ENCODE measurements around the gene DLL4. TPM values are rescaled to one million over a fixed set of nuclear protein-coding genes. Genes with fewer than 3 reads are reported as not detected.

DLL4 gene
- total RNA-seq, 1 experiment from 2014 or later, result 0.11 TPM

DNA sequence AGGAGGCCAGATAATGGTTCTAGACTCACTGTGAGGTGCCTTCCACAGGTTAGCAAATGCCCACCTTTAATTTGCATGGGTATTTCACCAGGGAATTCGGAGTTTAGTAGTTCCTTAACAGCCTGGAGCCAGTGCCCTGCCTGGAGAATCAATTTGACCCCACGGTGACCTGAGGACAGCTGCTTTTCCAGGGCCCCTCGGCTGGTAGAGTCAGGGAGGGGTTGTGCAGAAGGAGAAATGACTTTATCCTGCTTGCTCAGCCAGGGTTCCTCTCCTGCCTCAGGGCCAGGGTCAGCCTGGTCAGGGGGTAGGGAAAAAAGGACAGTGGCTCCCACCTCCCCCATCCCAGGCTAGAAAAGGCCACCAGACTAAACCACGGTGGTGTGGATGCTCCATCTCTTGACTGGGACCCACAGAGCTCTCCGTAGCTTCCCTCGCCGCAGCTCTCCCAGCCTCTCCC lies 12.0 kb downstream of the DLL4 start:
- POLR2A ChIA-PET (ENCODE audit: low non-redundant PET), result interaction anchor here (0.7 kb wide), 1 partner anchor 335 kb away, joined by 4 read pairs; no protein-coding TSS in a partner anchor
- Histone ChIP-seq H3K27ac (ENCODE audit: low read depth, low read length, poor library complexity, severe bottlenecking) (peak overlapping the region; percentile 66), H3K9me3 (ENCODE audit: low read depth, low read length, poor library complexity, severe bottlenecking) (no peaks in the 10 kb centered on the region), H3K27me3 (replicated peaks; ENCODE audit: insufficient read depth, low read depth, low read length, poor library complexity) (no peaks in the 10 kb centered on the region), H3K4me1 (ENCODE audit: insufficient read depth, low read length, poor library complexity, severe bottlenecking) (peaks cover 36% of the 10 kb centered on the region), H3K4me3 (ENCODE audit: low read depth, low read length, poor library complexity, severe bottlenecking) (peak overlapping the region; percentile 55), H3K36me3 (ENCODE audit: insufficient read depth, low read length, poor library complexity, severe bottlenecking) (no peaks in the 10 kb centered on the region)
- intact Hi-C loops (cut with micrococcal nuclease; ENCODE audit: unreplicated experiment), result no loop called here
- no peak for DNase-seq (ENCODE audit: low spot score)
- BruUV-seq (replicated peaks), result no TSS peak
- CTCF ChIA-PET, result interaction anchor here (0.7 to 2.1 kb wide), 3 partner anchors 9 to 12 kb away, joined by 3 to 10 read pairs (median 4); partner anchors contain the start of genes CHAC1 and DLL4
- TF ChIP-seq, protein P1, sequence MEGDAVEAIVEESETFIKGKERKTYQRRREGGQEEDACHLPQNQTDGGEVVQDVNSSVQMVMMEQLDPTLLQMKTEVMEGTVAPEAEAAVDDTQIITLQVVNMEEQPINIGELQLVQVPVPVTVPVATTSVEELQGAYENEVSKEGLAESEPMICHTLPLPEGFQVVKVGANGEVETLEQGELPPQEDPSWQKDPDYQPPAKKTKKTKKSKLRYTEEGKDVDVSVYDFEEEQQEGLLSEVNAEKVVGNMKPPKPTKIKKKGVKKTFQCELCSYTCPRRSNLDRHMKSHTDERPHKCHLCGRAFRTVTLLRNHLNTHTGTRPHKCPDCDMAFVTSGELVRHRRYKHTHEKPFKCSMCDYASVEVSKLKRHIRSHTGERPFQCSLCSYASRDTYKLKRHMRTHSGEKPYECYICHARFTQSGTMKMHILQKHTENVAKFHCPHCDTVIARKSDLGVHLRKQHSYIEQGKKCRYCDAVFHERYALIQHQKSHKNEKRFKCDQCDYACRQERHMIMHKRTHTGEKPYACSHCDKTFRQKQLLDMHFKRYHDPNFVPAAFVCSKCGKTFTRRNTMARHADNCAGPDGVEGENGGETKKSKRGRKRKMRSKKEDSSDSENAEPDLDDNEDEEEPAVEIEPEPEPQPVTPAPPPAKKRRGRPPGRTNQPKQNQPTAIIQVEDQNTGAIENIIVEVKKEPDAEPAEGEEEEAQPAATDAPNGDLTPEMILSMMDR (conservative IDR thresholded peaks at IDR 0.05; ENCODE audit: low read depth, low read length), result no peak
- TF ChIP-seq EZH2 (IDR thresholded peaks at IDR 0.05; ENCODE audit: borderline replicate concordance, low read depth, low read length, poor library complexity, severe bottlenecking), result no peak

DNA sequence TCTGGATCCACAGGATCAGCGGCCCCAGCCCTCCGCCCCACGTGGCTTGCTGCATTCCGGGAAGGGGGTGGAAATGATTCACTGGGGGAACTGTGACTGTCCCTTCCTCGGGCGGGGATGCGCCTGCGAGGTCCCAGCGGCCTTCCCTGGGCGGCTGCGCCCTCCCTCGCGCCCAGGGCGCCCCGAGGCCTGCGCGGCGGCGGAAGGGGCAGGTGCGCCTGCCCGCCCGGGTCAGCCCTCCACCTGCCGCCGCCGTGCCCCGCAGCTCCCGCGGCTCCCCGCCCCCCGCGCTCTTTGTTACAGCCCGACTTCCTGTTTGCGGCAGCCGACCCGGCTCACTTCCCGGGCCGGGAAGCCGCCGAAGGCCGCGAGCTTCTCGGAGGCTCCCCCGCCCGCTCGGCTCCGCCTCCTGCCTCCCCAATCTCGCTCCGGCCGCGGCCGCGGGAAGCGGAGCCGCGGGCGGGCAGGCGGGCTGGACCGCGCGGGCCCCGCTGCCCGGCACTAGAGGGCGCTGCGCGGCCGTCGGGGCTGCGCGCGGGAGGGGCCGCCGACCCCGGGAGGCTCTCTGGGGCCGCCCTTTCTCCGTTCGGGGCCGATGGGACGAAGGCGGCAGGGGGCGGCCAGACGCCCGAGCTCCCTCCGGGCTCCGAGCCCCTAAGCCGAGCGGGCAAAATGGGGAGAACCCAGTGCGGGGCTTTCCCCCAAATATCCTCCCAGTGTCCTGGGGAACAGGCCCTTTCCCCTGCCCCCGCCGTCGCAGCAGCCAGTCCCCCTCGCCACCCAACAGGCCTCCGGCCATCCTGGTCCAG lies 12.6 kb downstream of the DLL4 start:
- Histone ChIP-seq H3K9me3 (ENCODE audit: low read depth, low read length, poor library complexity, severe bottlenecking) (no peaks in the 10 kb centered on the region), H3K27me3 (replicated peaks; ENCODE audit: insufficient read depth, low read depth, low read length, poor library complexity) (no peaks in the 10 kb centered on the region), H3K4me3 (ENCODE audit: low read depth, low read length, poor library complexity, severe bottlenecking) (peak overlapping the region; percentile 55), H3K36me3 (ENCODE audit: insufficient read depth, low read length, poor library complexity, severe bottlenecking) (no peaks in the 10 kb centered on the region), H3K4me1 (ENCODE audit: insufficient read depth, low read length, poor library complexity, severe bottlenecking) (peaks cover 34% of the 10 kb centered on the region), H3K27ac (ENCODE audit: low read depth, low read length, poor library complexity, severe bottlenecking) (peak overlapping the region; percentile 66)
- intact Hi-C loops (cut with micrococcal nuclease; ENCODE audit: unreplicated experiment), result no loop called here
- CTCF ChIA-PET, result interaction anchor here (0.7 to 2.1 kb wide), 3 partner anchors 10 to 12 kb away, joined by 3 to 10 read pairs (median 4); partner anchors contain the start of genes CHAC1 and DLL4
- BruUV-seq (replicated peaks), result no TSS peak
- POLR2A ChIA-PET (ENCODE audit: low non-redundant PET), result interaction anchor here (0.7 kb wide), 1 partner anchor 336 kb away, joined by 4 read pairs; no protein-coding TSS in a partner anchor
- DNase-seq (ENCODE audit: low spot score), result peak; percentile 81
- TF ChIP-seq, protein P1 (conservative IDR thresholded peaks at IDR 0.05; ENCODE audit: low read depth, low read length), result peak; percentile 39
- TF ChIP-seq EZH2 (IDR thresholded peaks at IDR 0.05; ENCODE audit: borderline replicate concordance, low read depth, low read length, poor library complexity, severe bottlenecking), result no peak

DNA sequence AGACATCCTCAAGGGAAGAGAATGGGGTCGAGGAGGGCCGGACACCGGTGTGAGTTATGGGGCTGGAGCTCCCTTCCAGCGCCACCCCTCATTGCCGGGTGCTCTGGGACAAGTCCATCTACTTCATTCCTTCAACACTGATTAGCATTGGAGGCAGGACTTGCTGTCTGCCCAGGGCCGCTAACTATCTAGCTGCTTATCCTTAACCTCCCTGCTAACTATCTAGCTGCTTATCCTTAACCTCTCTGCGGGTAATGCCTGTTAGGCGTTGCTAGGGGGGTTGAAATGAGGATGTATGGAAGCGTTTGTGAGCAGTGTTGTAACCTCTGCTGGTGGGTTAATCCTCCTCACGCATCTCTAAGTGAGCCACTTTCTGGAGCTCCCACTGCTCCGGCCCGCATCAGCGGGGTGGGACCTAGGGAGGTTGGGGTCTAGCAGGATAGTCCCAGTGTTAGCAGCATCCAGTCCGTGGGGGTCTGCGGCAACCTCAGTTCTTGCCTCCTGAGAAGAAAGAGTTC lies 13.3 kb downstream of the DLL4 start:
- intact Hi-C loops (cut with micrococcal nuclease; ENCODE audit: unreplicated experiment), result no loop called here
- H3K27ac ChIP-seq (ENCODE audit: low read depth, low read length, poor library complexity, severe bottlenecking), result peak overlapping the region; percentile 51
- ChIA-PET POLR2A (ENCODE audit: low non-redundant PET) (no interaction called here), CTCF (interaction anchor here (2.1 kb wide), 1 partner anchor 10 kb away, joined by 10 read pairs; the partner anchor contains the start of gene CHAC1)
- no peaks in the 10 kb centered on the region for H3K9me3 ChIP-seq (ENCODE audit: low read depth, low read length, poor library complexity, severe bottlenecking)
- no peak for TF ChIP-seq EZH2 (IDR thresholded peaks at IDR 0.05; ENCODE audit: borderline replicate concordance, low read depth, low read length, poor library complexity, severe bottlenecking)
- TF ChIP-seq, protein P1 (conservative IDR thresholded peaks at IDR 0.05; ENCODE audit: low read depth, low read length), result no peak
- BruUV-seq (replicated peaks), result no TSS peak
- H3K4me3 ChIP-seq (ENCODE audit: low read depth, low read length, poor library complexity, severe bottlenecking), result peak overlapping the region; percentile 55
- H3K36me3 ChIP-seq (ENCODE audit: insufficient read depth, low read length, poor library complexity, severe bottlenecking), result no peaks in the 10 kb centered on the region
- no peaks in the 10 kb centered on the region for H3K27me3 ChIP-seq (replicated peaks; ENCODE audit: insufficient read depth, low read depth, low read length, poor library complexity)
- peaks cover 28% of the 10 kb centered on the region for H3K4me1 ChIP-seq (ENCODE audit: insufficient read depth, low read length, poor library complexity, severe bottlenecking)
- no peak for DNase-seq (ENCODE audit: low spot score)

Measured in A673 (cell line).